GM12878 (cell line): Measurements from ENCODE around the gene BAG5. TPM values are rescaled to one million over a fixed set of nuclear protein-coding genes. Genes with fewer than 3 reads are reported as not detected.

ENCODE experiments used
- ASH2L ChIP-seq: fragments of 300-600, 200-600 bp; sonication (generic); IDR thresholded peaks from 2 replicates; pipeline ENCODE4 v1.6.1; 2017; ENCODE audit warnings: low read depth, mild to moderate bottlenecking, borderline replicate concordance
- CBX5 ChIP-seq: sonication (generic); IDR thresholded peaks from 2 replicates; pipeline ENCODE4 v1.6.1; 2016; ENCODE audit warnings: low read depth, moderate library complexity, mild to moderate bottlenecking, inconsistent platforms
- EP300 ChIP-seq, 2 experiments: fragments of 150-350 bp in 1 of 2; IDR thresholded peaks; 2 replicates each; pipeline ENCODE4 v1.6.1; 2011 to 2012; ENCODE audit warnings: low read depth in 2 of 2, low read length in 2 of 2, borderline replicate concordance in 1 of 2, improper control_type of control experiment in 1 of 2, inconsistent platforms in 1 of 2; ENCODE audit not compliant: control insufficient read depth in 1 of 2
- GATAD2B ChIP-seq: fragments of 450-650 bp; conservative IDR thresholded peaks from 2 replicates; pipeline ENCODE4 v1.6.1; 2017; ENCODE audit warnings: low read depth, mild to moderate bottlenecking, moderate library complexity
- IKZF1 ChIP-seq: fragments of 450-650 bp; conservative IDR thresholded peaks from 2 replicates; pipeline ENCODE4 v1.6.1; 2017; ENCODE audit warnings: antibody characterized with exemption, mild to moderate bottlenecking
- IKZF2 ChIP-seq, 2 experiments: fragments of 450-650 bp; IDR thresholded peaks; 2 replicates each; pipeline ENCODE4 v1.6.1; 2017; ENCODE audit warnings: mild to moderate bottlenecking in 2 of 2, moderate library complexity in 2 of 2
- JUND ChIP-seq: IDR thresholded peaks from 2 replicates; pipeline ENCODE4 v1.6.1; 2012; ENCODE audit warnings: low read depth, mild to moderate bottlenecking, low read length, improper control_type of control experiment, moderate library complexity
- KAT2A ChIP-seq: conservative IDR thresholded peaks from 2 replicates; pipeline ENCODE4 v1.6.1; 2011; ENCODE audit warnings: low read depth, low read length; ENCODE audit not compliant: control insufficient read depth
- NBN ChIP-seq: fragments of 450-650 bp; IDR thresholded peaks from 2 replicates; pipeline ENCODE4 v1.6.1; 2016
- NFYB ChIP-seq: IDR thresholded peaks from 2 replicates; pipeline ENCODE4 v1.6.1; 2011; ENCODE audit warnings: low read depth, mild to moderate bottlenecking, low read length, improper control_type of control experiment, moderate library complexity; ENCODE audit not compliant: insufficient read depth
- NKRF ChIP-seq: fragments of 450-650 bp; conservative IDR thresholded peaks from 2 replicates; pipeline ENCODE4 v1.6.1; 2017; ENCODE audit warnings: mild to moderate bottlenecking, moderate library complexity
- RELB ChIP-seq: fragments of 450-650 bp; IDR thresholded peaks from 2 replicates; pipeline ENCODE4 v1.6.1; 2017; ENCODE audit warnings: low read depth, mild to moderate bottlenecking, moderate library complexity
- SIN3A ChIP-seq: IDR thresholded peaks from 2 replicates; pipeline ENCODE4 v1.6.1; 2012; ENCODE audit warnings: low read depth, low read length, improper control_type of control experiment
- SIX5 ChIP-seq: IDR thresholded peaks from 2 replicates; pipeline ENCODE4 v1.6.1; 2011; ENCODE audit warnings: mild to moderate bottlenecking, low read depth, low read length, moderate library complexity; ENCODE audit not compliant: severe bottlenecking
- SMAD1 ChIP-seq: fragments of 450-650 bp; IDR thresholded peaks from 2 replicates; pipeline ENCODE4 v1.6.1; 2018; ENCODE audit warnings: mild to moderate bottlenecking, low read depth; ENCODE audit not compliant: partially characterized antibody
- SMAD5 ChIP-seq: IDR thresholded peaks from 2 replicates; pipeline ENCODE4 v1.6.1; 2016; ENCODE audit warnings: antibody characterized with exemption, low read depth
- SMARCA5 ChIP-seq: fragments of 450-650 bp; IDR thresholded peaks from 2 replicates; pipeline ENCODE4 v1.6.1; 2017; ENCODE audit warnings: mild to moderate bottlenecking
- SMC3 ChIP-seq: IDR thresholded peaks from 2 replicates; pipeline ENCODE4 v1.6.1; 2011; ENCODE audit warnings: low read length, improper control_type of control experiment, borderline replicate concordance
- SP1 ChIP-seq: IDR thresholded peaks from one replicate; pipeline ENCODE4 v1.6.1; 2011; ENCODE audit warnings: low read depth, low read length
- SREBF1 ChIP-seq: IDR thresholded peaks from 2 replicates; pipeline ENCODE4 v1.6.1; 2012; ENCODE audit warnings: mild to moderate bottlenecking, low read length
- YBX1 ChIP-seq: fragments of 450-650 bp; IDR thresholded peaks from 2 replicates; pipeline ENCODE4 v1.6.1; 2016; ENCODE audit warnings: antibody characterized with exemption
- ZBTB11 ChIP-seq: fragments of 450-650 bp; formaldehyde crosslinking; IDR thresholded peaks from 2 replicates; pipeline ENCODE4 v1.5.0; 2022; ENCODE audit warnings: mild to moderate bottlenecking, missing genetic modification characterization
- ZNF24 ChIP-seq: fragments of 450-650 bp; IDR thresholded peaks from 2 replicates; pipeline ENCODE4 v1.6.1; 2017; ENCODE audit warnings: antibody characterized with exemption, mild to moderate bottlenecking
- ZNF274 ChIP-seq: IDR thresholded peaks from one replicate; pipeline ENCODE4 v1.8.0; 2011; ENCODE audit not compliant: insufficient read length, insufficient read depth
- ZNF384 ChIP-seq: IDR thresholded peaks from 2 replicates; pipeline ENCODE4 v1.6.1; 2012; ENCODE audit warnings: low read depth, mild to moderate bottlenecking, low read length, improper control_type of control experiment, borderline replicate concordance
- polyA plus RNA-seq, 11 experiments: library from polyadenylated mRNA; depleted of rRNA in 4 of 11; unstranded in 6 of 11; stranded (reverse) in 5 of 11; fragments of >200 nt; fragmentation: Nextera tagmentation in 4 of 11; fragmentation: Illumina TruSeq in 1 of 11; extraction: Ambion mirVana in 4 of 11; extraction: Trizol in 1 of 11; gene quantifications; 1 replicate in 1 of 11; 2 replicates in 10 of 11; pipeline versions ENCODE4 v1.2.1 to v1.2.3, GENCODE V29; 2011 to 2016; ENCODE audit warnings: inconsistent platforms in 2 of 11, missing spikeins in 2 of 11, low read depth in 1 of 11
- total RNA-seq, 4 experiments: library from RNA; depleted of rRNA in 3 of 4; stranded (reverse); fragments of >200 nt in 3 of 4; fragmentation: Illumina TruSeq in 1 of 4; extraction: Trizol in 1 of 4; gene quantifications; 2 replicates each; pipeline versions ENCODE4 v1.2.1 to v1.2.3, GENCODE V29; 2013 to 2021

The BAG5 gene
- total and polyA plus RNA-seq, 10 of the 15 experiments (the other 5 are each of a cell fraction or from before 2014, with no cell fraction given): 9.9 to 30.5 (median 20.1) TPM

GRCh38 chr14:103520657-103521437, 41.6 kb downstream of the BAG5 start (continued):
- TF ChIP-seq NKRF (0 out of 2 replicates have a peak, but pooled peaks have one; percentile 35), ZNF384 (no peak), SIX5 (no peak), ZBTB11 (CRISPR knock-in tag) (no peak), ASH2L (no peak), SMC3 (peak; percentile 25; the same call in 1 of the 2 replicates), KAT2A (no peak), RELB (no peak), IKZF2 (IDR thresholded peaks at IDR 0.05) (0 out of 4 replicates have a peak, but pooled peaks of 1 of the 2 experiments have one; percentile 29), SREBF1 (no peak), SMARCA5 (peak; percentile 28; the same call in 1 of the 2 replicates), SIN3A (0 out of 2 replicates have a peak, but pooled peaks have one; percentile 40), NFYB (no peak), CBX5 (no peak; the same call in 1 of the 2 replicates), SP1 (no peak), GATAD2B (peak; percentile 38), IKZF1 (peak; percentile 87), JUND (no peak), EP300 (IDR thresholded peaks at IDR 0.05; ENCODE audit: borderline replicate concordance in 1 of 2, control insufficient read depth in 1 of 2, low read depth in 2 of 2, low read length in 2 of 2) (no peak), ZNF274 (no peak), ZNF24 (no peak), YBX1 (no peak), SMAD1 (no peak), SMAD5 (no peak), NBN (0 out of 2 replicates have a peak, but pooled peaks have one; percentile 34)
